Stimulated activated memory B cell treated with anti-CD40 and anti-IgM and Interleukin-4, amounts not matched to agents 10 μg/mL and 1 μg/mL and 100 μg/mL, for 72 hours (primary cell): Measurements from ENCODE around the gene PDE4B.
"Not testable (repeated sequence)": the region's sequence is repeated elsewhere in the genome, so short reads cannot be mapped to it uniquely, and the experiment has no call there.

ENCODE experiments used
- ATAC-seq: fragments of 150-1000 bp; cut with Tn5 transposase; 2 replicates; pipeline ENCODE4 v1.10.0; 2021
- H3K27ac Mint-ChIP-seq: one replicate; pipeline ENCODE4 v1.8.0; 2022; ENCODE audit warnings: mild to moderate bottlenecking, mixed read lengths
- H3K27me3 Mint-ChIP-seq: one replicate; pipeline ENCODE4 v1.8.0; 2022; ENCODE audit warnings: mixed read lengths
- H3K36me3 Mint-ChIP-seq: one replicate; pipeline ENCODE4 v1.8.0; 2022; ENCODE audit warnings: mixed read lengths
- H3K4me1 Mint-ChIP-seq: one replicate; pipeline ENCODE4 v1.8.0; 2022; ENCODE audit warnings: mixed read lengths
- H3K4me3 Mint-ChIP-seq: one replicate; pipeline ENCODE4 v1.8.0; 2022; ENCODE audit warnings: mild to moderate bottlenecking, moderate library complexity, mixed read lengths
- H3K9me3 Mint-ChIP-seq: one replicate; pipeline ENCODE4 v1.8.0; 2022; ENCODE audit warnings: mixed read lengths

PDE4B gene

GRCh38 chr1:66090859-66091457 lies 298.3 kb downstream of the PDE4B start:
- Mint-ChIP-seq H3K36me3 (no peaks in the 10 kb centered on the region), H3K4me1 (no peaks in the 10 kb centered on the region), H3K9me3 (no peaks in the 10 kb centered on the region), H3K27me3 (no peaks in the 10 kb centered on the region), H3K27ac (no peak overlapping the region), H3K4me3 (no peak overlapping the region)
- ATAC-seq, result no peak

DNA sequence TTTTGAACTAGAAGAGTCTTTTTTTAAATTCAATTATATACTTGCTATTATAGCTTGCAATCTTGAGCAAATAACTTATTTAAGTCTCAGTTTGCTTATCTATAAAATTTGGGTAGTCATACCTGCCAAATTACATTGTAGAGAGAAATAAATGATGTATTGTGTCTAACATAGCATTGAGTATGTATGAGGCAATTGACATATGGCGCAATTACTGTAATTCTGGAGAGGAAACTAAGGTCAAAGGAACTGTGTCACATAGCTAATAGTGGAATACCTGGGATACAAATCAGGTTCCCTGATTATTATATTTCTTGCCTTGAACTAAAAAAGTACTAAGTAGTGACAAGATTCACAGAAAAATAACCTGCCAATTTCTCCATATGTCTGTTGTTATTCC lies 302.5 kb downstream of the PDE4B start:
- Mint-ChIP-seq H3K27ac (no peak overlapping the region), H3K4me3 (no peak overlapping the region), H3K27me3 (no peaks in the 10 kb centered on the region), H3K36me3 (no peaks in the 10 kb centered on the region), H3K4me1 (no peaks in the 10 kb centered on the region), H3K9me3 (peaks cover 3% of the 10 kb centered on the region)
- no peak for ATAC-seq

DNA sequence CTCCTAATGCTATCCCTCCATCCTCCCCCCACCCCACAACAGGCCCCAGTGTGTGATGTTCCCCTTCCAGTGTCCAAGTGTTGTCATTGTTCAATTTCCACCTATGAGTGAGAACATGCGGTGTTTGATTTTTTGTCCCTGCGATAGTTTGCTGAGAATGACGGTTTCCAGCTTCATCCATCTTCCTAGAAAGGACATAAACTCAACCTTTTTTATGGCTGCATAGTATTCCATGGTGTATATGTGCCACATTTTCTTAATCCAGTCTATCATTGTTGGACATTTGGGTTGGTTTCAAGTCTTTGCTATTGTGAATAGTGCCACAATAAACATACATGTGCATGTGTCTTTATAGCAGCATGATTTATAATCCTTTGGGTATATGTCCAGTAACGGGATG lies 308.3 kb downstream of the PDE4B start:
- H3K27me3 Mint-ChIP-seq, H3K4me3 Mint-ChIP-seq, H3K4me1 Mint-ChIP-seq, H3K36me3 Mint-ChIP-seq, ATAC-seq, H3K9me3 Mint-ChIP-seq, H3K27ac Mint-ChIP-seq: not testable (repeated sequence)

GRCh38 chr1:66104076-66104475 lies 311.4 kb downstream of the PDE4B start:
- H3K9me3 Mint-ChIP-seq, ATAC-seq, H3K27ac Mint-ChIP-seq, H3K27me3 Mint-ChIP-seq, H3K4me1 Mint-ChIP-seq, H3K4me3 Mint-ChIP-seq, H3K36me3 Mint-ChIP-seq: not testable (repeated sequence)

- Mint-ChIP-seq H3K27me3 (no peaks in the 10 kb centered on the region), H3K36me3 (no peaks in the 10 kb centered on the region), H3K27ac (no peak overlapping the region), H3K4me1 (no peaks in the 10 kb centered on the region), H3K4me3 (no peak overlapping the region), H3K9me3 (no peaks in the 10 kb centered on the region)
- ATAC-seq, result no peak
These were observed 315.9 kb downstream of the PDE4B start for GRCh38 chr1:66108624-66109023.

DNA sequence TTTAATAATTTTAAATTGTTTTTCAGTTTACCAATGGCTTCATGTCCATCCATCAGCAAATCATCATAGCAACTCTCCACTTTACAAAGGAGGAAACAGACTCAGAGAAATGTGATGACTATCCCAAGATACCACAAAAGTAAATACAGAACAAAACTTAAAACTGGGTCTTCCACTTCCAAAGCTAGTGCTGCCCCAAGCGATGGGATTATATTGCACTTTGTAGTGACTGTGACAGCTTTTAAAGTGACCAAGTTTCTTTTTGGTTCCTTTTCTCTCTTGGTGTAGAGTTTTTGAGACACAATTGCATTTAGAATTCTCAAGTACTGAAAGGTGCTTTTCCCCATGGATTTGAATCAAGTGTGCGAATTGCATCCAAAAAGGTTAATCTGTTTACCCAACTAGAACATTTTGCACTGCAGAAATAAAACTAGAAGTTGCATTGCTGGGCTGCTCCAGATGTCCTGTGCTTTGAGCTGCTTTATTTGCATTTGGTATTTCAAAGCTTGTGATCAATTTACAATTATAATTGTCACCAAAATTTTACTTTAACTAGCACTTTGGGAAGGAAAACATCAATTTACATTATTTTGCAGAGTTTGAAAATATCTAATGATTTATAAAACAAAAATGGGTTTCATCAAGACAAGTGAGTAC lies 320.2 kb downstream of the PDE4B start:
- Mint-ChIP-seq H3K27me3 (no peaks in the 10 kb centered on the region), H3K4me3 (no peak overlapping the region), H3K9me3 (no peaks in the 10 kb centered on the region), H3K36me3 (no peaks in the 10 kb centered on the region), H3K27ac (no peak overlapping the region), H3K4me1 (no peaks in the 10 kb centered on the region)
- ATAC-seq, result no peak

- peaks cover 17% of the 10 kb centered on the region for H3K27me3 Mint-ChIP-seq
- ATAC-seq, result peak; percentile 57
- H3K27ac Mint-ChIP-seq, result no peak overlapping the region
- no peak overlapping the region for H3K4me3 Mint-ChIP-seq
- H3K4me1 Mint-ChIP-seq, result no peaks in the 10 kb centered on the region
- no peaks in the 10 kb centered on the region for H3K9me3 Mint-ChIP-seq
- no peaks in the 10 kb centered on the region for H3K36me3 Mint-ChIP-seq
These were observed 326.5 kb downstream of the PDE4B start for GRCh38 chr1:66119148-66119547.

DNA sequence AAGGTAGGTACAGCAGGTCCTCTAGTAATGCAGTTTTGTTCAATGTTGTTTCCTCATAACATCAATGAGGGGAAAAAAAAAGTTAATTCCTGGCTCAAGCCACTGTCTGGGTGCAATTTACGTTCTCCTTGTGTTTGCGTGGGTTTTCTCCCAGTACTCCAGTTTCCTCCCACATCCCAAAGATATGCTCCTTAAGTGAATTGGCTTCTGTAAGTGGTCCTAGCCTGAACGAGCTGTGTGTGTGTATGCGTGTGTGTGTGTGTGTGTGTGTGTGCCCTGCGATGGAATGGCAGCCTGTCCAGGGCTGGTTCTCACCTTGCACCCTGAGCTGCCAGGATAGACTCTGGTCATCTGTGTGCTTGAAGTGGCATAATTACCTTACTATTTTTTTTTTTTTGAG lies 332.0 kb downstream of the PDE4B start:
- Mint-ChIP-seq H3K27me3 (peaks cover 31% of the 10 kb centered on the region), H3K4me1 (no peaks in the 10 kb centered on the region), H3K27ac (no peak overlapping the region)

DNA sequence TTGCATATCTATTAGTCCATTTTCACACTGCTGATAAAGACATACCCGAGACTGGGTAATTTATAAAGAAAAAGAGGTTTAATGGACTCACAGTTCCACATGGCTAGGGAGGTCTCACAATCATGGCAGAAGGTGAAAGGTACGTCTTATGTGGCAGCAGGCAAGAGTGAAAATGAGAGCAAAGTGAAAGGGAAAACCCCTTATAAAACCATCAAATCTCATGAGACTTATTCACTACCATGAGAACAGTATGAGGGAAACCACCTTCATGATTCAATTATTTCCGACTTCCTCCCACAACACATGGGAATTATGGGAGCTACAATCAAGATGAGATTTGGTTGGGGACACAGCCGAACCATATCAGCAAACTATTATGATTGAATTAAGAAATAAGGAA lies 335.9 kb downstream of the PDE4B start:
- H3K4me3 Mint-ChIP-seq, H3K27ac Mint-ChIP-seq, H3K9me3 Mint-ChIP-seq, H3K36me3 Mint-ChIP-seq, H3K4me1 Mint-ChIP-seq, ATAC-seq: not testable (repeated sequence)
- H3K27me3 Mint-ChIP-seq, result peaks cover 19% of the 10 kb centered on the region

More for the DNA sequence above, 332.0 kb downstream of the PDE4B start:
- H3K36me3 Mint-ChIP-seq, result no peaks in the 10 kb centered on the region
- ATAC-seq, result no peak
- peaks cover 8% of the 10 kb centered on the region for H3K9me3 Mint-ChIP-seq
- no peak overlapping the region for H3K4me3 Mint-ChIP-seq

DNA sequence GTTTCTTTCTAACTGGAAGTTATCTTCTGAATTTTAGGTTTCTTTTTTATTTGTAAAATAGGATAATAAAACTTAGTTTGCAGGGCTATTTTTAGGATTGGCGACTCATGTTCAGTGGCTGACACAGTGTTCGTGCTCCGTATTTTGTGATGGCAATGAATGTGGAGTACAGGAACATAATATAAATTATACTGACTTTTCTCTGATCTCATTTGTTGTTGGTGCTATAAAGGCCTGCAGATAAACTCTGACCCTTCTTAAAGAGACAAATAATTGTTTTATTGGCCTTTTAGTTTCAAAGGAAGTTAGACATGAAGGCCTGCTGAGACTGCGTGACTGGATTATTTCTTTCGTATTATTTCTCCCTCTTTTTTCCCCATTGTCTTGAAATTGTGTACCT lies 339.6 kb downstream of the PDE4B start:
- H3K27ac Mint-ChIP-seq, result no peak overlapping the region
- H3K36me3 Mint-ChIP-seq, result no peaks in the 10 kb centered on the region
- no peaks in the 10 kb centered on the region for H3K4me1 Mint-ChIP-seq
- no peak for ATAC-seq
- H3K9me3 Mint-ChIP-seq, result peaks cover 5% of the 10 kb centered on the region
- peaks cover 15% of the 10 kb centered on the region for H3K27me3 Mint-ChIP-seq
- no peak overlapping the region for H3K4me3 Mint-ChIP-seq

DNA sequence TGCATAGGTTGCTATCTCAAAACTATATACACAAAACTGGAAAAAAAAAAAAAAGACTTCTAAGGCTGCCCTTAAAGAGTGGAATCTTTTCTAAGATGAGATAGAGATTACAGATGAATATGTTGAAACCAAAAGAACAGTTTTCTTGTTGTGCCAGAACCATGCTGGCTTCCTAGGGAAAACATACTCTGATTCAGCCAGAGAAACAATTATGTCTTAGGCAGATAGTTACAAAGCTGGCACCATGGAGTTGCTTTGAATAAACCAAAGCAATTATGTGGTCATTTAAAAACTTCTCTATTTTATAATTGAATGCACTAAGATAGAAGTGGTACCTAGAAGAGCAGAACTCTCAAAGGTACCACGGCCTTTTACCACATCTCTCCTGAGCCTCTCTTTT lies 341.3 kb downstream of the PDE4B start:
- no peak overlapping the region for H3K4me3 Mint-ChIP-seq
- ATAC-seq, result no peak
- no peaks in the 10 kb centered on the region for H3K9me3 Mint-ChIP-seq
- no peak overlapping the region for H3K27ac Mint-ChIP-seq
- no peaks in the 10 kb centered on the region for H3K36me3 Mint-ChIP-seq
- H3K4me1 Mint-ChIP-seq, result no peaks in the 10 kb centered on the region
- H3K27me3 Mint-ChIP-seq, result peaks cover 16% of the 10 kb centered on the region

- Mint-ChIP-seq H3K4me3 (no peak overlapping the region), H3K27ac (no peak overlapping the region), H3K27me3 (peaks cover 26% of the 10 kb centered on the region), H3K36me3 (no peaks in the 10 kb centered on the region), H3K9me3 (no peaks in the 10 kb centered on the region), H3K4me1 (no peaks in the 10 kb centered on the region)
- ATAC-seq, result no peak
These were observed 342.5 kb downstream of the PDE4B start for GRCh38 chr1:66135161-66135560.

- H3K27me3 Mint-ChIP-seq, result peaks cover 26% of the 10 kb centered on the region
- H3K4me1 Mint-ChIP-seq, H3K4me3 Mint-ChIP-seq, H3K9me3 Mint-ChIP-seq, H3K27ac Mint-ChIP-seq, ATAC-seq, H3K36me3 Mint-ChIP-seq: not testable (repeated sequence)
These were observed 343.7 kb downstream of the PDE4B start for GRCh38 chr1:66136423-66136822.

GRCh38 chr1:66137235-66137634 lies 344.5 kb downstream of the PDE4B start:
- no peaks in the 10 kb centered on the region for H3K4me1 Mint-ChIP-seq
- no peak overlapping the region for H3K27ac Mint-ChIP-seq
- H3K9me3 Mint-ChIP-seq, result no peaks in the 10 kb centered on the region
- H3K27me3 Mint-ChIP-seq, result peaks cover 26% of the 10 kb centered on the region
- ATAC-seq, result no peak
- H3K4me3 Mint-ChIP-seq, result no peak overlapping the region
- no peaks in the 10 kb centered on the region for H3K36me3 Mint-ChIP-seq

- H3K4me3 Mint-ChIP-seq, result no peak overlapping the region
- H3K4me1 Mint-ChIP-seq, result no peaks in the 10 kb centered on the region
- H3K27me3 Mint-ChIP-seq, result peaks cover 26% of the 10 kb centered on the region
- H3K9me3 Mint-ChIP-seq, result no peaks in the 10 kb centered on the region
- no peak overlapping the region for H3K27ac Mint-ChIP-seq
- H3K36me3 Mint-ChIP-seq, result no peaks in the 10 kb centered on the region
- no peak for ATAC-seq
These were observed 345.9 kb downstream of the PDE4B start for GRCh38 chr1:66138613-66139012.

DNA sequence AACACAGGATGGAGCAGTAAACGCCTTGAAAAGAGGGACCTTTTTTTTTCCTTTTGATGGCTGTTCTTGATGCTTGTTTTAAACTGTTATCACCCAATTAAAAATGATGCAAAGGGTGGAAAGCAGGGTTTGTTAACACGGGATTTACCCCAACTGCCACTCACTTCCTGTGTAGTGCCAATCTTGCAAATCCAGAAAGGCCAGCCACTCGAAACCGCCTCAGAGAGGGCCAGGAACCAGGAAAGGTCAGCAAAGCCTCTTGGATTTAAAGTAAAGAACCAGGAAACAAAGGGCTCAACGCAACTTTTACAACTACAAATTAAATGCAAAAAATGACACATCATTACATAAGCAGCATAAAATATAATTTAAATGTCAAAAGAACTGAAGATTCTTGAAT lies 347.4 kb downstream of the PDE4B start:
- Mint-ChIP-seq H3K36me3 (no peaks in the 10 kb centered on the region), H3K9me3 (no peaks in the 10 kb centered on the region), H3K27ac (no peak overlapping the region), H3K4me3 (no peak overlapping the region), H3K27me3 (peaks cover 17% of the 10 kb centered on the region), H3K4me1 (no peaks in the 10 kb centered on the region)
- ATAC-seq, result no peak
